ENCODE measurements around the gene LIX1L.
A peak's percentile ranks its signal among the peaks of the same experiment; 100 is the strongest.
"Not testable (repeated sequence)": the region's sequence is repeated elsewhere in the genome, so short reads cannot be mapped to it uniquely, and the experiment has no call there.

The LIX1L gene

DNA sequence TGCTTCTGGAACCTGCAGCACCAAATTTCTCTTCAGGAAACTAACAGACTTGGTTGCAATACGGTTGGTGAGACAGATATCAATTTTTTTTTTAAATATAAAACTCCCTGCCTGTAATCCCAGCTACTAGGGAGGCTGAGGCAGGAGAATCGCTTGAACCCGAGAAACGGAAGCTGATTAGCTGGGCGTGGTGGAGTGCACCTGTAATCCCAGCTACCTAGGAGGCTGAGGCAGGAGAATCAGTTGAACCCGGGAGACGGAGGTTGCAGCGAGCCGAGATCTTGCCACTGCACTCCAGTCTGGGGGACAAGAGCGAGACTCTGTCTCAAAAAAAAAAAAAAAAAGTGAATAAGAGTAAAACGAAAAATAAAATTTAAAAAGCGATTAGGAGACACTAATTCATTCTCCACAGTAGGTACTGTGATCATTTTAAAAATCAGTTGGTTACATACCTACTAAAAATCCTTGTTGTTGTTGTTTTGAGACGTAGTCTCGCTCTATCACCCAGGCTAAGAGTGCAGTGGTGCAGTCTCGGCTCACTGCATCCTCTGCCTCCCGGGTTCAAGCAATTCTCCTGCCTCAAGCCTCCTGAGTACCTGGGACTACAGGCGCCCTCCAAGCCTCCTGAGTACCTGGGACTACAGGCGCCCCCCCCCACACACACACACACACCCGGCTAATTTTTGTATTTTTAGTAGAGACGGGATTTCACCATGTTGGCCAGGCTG, 29.7 kb downstream of the LIX1L start:
- peak; percentile 23 for DNase-seq

DNA sequence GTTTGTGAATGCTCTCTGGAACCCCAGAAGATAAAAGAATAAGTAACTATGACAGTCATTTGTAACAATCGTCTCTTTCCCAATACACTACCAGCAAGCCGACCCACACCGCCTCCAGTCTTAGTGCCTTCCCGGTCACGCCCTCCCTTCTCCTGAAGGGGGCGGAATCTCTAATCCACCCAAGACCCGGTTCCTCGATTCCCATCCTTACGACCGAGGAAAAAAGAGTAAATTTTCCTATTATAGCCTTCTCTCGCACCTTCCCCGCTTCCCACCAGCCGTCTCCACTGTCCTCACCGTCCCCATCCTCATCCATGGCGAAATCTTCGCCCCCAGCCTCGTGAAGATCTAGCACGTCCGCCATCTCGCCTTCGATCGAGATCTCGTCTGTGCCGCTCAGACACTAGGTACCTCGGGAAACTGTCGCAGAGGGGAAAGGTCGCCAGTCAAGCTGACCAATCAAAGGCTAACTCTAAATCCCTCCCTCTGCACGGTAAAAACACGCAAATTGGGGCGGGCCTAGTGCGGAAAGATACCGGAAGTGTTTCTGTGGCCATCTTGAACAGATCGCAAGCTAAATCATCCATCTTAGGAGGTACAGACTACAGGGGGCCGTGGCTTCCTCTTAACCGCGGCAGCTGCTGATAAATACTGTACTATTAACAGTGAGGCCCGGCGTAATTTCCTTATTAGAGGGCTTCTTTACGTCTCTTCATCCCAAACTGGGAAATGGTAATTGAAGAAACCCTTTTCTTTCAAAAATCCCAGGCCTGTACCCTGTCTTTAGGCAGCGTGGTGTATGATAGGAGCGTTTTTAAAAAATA, 30.5 kb downstream of the LIX1L start, which contains the start of gene RBM8A:
Gene RBM8A (minus strand): TSS at position 422 of the 824 bp plus-strand sequence. CDS start 58 bp downstream, at position 364.
- DNase-seq: peak; percentile 98

- no peak for DNase-seq
Observed at GRCh38 chr1:145926686-145927062, 31.1 kb downstream of the LIX1L start.

DNA sequence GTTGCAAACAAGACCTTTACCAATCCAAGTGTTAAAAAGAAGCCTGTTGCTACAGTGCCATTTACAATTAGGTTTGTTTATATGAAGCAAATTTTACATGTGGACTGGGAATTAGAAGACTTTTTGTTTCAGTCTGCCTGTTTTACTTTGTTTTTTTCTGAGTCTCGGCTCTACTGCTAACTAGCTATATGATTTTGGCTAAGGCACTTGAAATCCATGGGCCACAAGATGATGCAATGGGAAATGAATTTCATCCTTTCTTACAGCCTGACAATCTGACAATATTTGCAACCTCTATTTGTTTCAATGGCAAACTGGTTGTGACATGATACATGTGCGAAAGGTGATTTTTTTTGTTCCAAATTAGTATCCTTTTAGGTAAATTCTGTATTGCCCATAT, 35.6 kb downstream of the LIX1L start:
- DNase-seq: no peak

DNA sequence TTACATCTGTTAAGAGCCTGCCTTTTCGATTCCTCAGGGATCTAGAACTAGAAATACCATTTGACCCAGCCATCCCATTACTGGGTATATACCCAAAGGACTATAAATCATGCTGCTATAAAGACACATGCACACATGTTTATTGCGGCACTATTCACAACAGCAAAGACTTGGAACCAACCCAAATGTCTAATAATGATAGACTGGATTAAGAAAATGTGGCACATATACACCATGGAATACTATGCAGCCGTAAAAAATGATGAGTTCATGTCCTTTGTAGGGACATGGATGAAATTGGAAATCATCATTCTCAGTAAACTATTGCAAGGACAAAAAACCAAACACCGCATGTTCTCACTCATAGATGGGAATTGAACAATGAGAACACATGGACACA, 37.5 kb downstream of the LIX1L start:
- DNase-seq: not testable (repeated sequence)

- DNase-seq: peak; percentile 54
Observed at GRCh38 chr1:145918992-145919939, 38.6 kb downstream of the LIX1L start.

GRCh38 chr1:145918144-145918991, 39.4 kb downstream of the LIX1L start, which contains the start of gene PEX11B:
TSS of gene PEX11B (minus strand) at chr1:145918717. CDS start at chr1:145918688, 29 bp downstream.
- peak; percentile 91 for DNase-seq

DNA sequence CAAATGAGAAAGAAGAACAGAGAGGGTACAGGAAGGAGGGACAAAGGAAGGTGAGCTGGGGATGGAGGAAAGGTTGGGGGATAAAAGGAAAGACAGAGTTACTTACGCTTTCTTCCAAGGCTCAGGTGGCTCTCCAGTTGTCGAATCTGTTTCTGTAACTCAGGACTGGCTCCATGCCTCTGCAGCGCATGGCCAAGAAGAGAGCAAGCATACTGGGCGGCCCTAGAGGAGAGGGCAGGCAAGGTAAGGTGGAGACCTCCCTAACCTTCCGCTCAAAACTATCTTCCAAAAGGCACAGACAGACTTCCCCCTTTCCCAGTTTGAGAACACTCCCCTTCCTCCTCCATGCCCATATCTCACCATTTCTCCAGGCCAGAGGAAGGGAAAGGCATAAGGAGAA, 40.2 kb downstream of the LIX1L start:
- no peak for DNase-seq

GRCh38 chr1:145916745-145917144, 41.1 kb downstream of the LIX1L start:
- DNase-seq: no peak

- DNase-seq: no peak
Observed at GRCh38 chr1:145912128-145912641, 45.6 kb downstream of the LIX1L start.

GRCh38 chr1:145908653-145909052, 49.2 kb downstream of the LIX1L start:
- no peak for DNase-seq

GRCh38 chr1:145906954-145907753, 50.7 kb downstream of the LIX1L start:
- peak; percentile 64 for DNase-seq

- no peak for DNase-seq
Observed at GRCh38 chr1:145901312-145902021, 56.4 kb downstream of the LIX1L start.

- DNase-seq: no peak
Observed at GRCh38 chr1:145898756-145899155, 59.1 kb downstream of the LIX1L start.

DNA sequence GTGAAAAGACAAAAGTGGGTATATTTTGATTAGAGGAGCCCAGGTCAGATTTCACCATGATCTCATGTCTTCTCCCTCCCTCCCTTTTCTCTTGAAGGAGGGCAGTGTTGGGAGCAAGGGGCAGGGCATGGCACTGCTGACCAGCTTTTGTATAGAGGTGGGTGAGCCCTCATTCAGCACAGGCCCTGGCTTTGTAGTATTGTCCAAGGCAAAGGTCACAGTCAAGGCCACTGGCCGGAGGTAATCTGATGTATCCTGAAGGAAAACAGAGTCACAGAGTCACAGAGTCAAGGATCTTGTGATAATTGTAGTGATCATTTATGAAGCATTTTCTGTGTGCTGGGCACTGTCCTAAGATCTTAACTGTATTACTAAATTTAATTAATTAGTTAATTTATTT, 59.8 kb downstream of the LIX1L start:
- DNase-seq: no peak

DNA sequence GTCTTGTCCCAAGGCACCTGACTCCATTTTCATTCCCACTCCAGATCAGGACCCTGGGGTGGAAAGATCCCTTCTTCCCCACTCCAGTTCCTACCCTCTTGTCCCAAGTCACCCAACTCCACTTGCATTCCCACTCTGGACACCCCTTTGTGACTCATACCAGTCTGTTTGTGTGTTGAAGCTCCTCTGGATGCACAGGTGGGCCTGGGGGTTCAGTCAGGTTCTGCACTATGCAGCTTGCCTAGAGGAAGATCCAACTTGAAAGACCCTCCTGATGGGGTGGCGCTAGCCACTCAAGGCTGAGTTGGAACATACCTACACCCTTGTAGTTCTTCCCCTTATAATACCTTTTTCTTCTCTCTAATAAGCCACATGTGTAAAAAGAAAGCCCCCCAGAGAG, 62.3 kb downstream of the LIX1L start:
- DNase-seq: no peak

DNA sequence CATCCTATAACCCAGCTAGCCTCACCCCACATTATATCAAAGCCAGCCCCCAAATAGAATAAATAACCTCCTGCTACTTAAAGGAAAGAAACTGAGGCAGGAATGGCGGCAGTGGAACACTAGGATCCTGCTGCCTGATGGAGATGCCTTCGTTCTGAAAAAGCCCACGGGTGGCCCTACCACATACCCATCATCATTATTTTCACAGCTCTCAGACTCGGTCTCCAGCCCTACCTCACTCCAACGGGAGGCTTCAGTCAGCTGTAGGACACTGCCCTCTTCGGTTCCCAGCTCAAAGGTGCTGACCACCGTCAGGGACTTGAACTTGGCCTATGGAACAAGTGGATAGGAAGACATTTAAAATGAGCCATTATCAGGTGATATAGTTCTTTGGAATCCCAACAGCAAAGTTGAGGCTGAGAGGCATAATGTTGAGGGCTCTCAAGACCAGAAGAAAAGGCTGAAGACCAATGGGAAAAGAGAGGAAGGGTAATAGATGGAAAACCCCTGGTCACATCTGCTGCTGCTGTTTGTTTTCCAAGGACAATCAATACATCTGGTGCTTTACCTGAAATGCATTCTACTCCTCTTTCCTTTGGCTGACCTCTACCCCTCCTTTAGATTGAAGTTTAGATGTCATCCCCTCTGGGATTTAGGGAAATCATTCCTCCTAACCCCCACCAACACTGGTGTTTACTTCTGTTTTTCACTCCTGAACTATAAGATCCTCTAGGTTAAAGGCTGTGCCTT, 64.3 kb downstream of the LIX1L start:
- no peak for DNase-seq

DNA sequence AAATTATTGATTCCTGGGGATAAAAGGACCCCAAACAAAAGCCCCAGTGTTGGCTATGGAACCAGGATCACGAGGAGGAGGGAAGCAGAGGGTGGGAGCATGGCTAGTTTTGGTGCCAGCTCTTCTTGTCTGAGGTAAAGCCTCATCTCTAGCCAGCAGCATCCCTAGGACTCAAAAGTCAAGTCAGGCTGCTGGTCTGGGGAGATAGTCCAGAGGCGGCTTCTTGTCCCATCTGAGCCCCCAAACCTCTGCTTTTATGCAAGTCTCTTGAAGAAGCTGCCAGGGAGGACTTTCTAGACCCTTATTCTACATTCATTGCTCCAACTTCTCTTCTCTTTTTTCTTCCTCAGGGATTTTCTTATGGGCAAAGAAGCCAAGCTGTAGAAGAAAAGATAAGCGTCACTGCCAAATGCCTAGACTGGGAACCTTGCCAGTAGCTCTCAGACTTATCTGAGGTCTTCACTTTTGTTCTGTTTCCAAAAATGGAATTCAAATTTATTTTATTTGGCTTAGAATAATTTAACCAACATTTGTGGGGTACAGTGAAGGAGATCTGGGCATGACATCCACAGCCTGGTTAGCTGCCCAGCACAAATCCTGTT, 65.2 kb downstream of the LIX1L start:
- DNase-seq: no peak
